ENCODE measurements around the gene CEP72.

DNA sequence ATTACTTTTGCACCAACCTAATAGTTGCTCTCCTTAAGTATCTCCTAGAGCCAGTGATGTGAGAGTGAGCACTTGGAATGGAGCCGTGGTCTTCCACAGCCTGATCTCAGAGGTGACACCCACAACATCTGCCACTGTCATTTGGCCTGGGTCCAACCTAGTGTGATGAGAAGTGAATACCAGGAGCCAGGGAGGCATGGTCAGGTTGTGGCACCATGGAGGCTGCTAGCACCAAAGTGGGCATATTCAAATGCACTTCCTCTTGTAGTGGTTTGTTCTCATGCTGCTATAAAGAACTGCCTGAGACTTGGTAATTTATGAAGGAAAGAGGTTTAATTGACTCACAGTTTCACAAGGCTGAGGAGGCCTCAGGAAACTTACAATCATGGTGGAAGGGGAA, 22.6 kb upstream of the CEP72 start:
- TF ChIP-seq, protein P1, sequence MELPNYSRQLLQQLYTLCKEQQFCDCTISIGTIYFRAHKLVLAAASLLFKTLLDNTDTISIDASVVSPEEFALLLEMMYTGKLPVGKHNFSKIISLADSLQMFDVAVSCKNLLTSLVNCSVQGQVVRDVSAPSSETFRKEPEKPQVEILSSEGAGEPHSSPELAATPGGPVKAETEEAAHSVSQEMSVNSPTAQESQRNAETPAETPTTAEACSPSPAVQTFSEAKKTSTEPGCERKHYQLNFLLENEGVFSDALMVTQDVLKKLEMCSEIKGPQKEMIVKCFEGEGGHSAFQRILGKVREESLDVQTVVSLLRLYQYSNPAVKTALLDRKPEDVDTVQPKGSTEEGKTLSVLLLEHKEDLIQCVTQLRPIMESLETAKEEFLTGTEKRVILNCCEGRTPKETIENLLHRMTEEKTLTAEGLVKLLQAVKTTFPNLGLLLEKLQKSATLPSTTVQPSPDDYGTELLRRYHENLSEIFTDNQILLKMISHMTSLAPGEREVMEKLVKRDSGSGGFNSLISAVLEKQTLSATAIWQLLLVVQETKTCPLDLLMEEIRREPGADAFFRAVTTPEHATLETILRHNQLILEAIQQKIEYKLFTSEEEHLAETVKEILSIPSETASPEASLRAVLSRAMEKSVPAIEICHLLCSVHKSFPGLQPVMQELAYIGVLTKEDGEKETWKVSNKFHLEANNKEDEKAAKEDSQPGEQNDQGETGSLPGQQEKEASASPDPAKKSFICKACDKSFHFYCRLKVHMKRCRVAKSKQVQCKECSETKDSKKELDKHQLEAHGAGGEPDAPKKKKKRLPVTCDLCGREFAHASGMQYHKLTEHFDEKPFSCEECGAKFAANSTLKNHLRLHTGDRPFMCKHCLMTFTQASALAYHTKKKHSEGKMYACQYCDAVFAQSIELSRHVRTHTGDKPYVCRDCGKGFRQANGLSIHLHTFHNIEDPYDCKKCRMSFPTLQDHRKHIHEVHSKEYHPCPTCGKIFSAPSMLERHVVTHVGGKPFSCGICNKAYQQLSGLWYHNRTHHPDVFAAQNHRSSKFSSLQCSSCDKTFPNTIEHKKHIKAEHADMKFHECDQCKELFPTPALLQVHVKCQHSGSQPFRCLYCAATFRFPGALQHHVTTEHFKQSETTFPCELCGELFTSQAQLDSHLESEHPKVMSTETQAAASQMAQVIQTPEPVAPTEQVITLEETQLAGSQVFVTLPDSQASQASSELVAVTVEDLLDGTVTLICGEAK (IDR thresholded peaks at IDR 0.05) = no peak
- TF ChIP-seq, protein P1 (CRISPR knock-in tag; IDR thresholded peaks at IDR 0.05) = no peak
- no peak for TF ChIP-seq SYNCRIP (IDR thresholded peaks at IDR 0.05; ENCODE audit: insufficient read depth, low read depth, low read length)
- TF ChIP-seq, protein P2, sequence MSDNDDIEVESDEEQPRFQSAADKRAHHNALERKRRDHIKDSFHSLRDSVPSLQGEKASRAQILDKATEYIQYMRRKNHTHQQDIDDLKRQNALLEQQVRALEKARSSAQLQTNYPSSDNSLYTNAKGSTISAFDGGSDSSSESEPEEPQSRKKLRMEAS (IDR thresholded peaks at IDR 0.05) = no peak
- TF ChIP-seq, protein P3, sequence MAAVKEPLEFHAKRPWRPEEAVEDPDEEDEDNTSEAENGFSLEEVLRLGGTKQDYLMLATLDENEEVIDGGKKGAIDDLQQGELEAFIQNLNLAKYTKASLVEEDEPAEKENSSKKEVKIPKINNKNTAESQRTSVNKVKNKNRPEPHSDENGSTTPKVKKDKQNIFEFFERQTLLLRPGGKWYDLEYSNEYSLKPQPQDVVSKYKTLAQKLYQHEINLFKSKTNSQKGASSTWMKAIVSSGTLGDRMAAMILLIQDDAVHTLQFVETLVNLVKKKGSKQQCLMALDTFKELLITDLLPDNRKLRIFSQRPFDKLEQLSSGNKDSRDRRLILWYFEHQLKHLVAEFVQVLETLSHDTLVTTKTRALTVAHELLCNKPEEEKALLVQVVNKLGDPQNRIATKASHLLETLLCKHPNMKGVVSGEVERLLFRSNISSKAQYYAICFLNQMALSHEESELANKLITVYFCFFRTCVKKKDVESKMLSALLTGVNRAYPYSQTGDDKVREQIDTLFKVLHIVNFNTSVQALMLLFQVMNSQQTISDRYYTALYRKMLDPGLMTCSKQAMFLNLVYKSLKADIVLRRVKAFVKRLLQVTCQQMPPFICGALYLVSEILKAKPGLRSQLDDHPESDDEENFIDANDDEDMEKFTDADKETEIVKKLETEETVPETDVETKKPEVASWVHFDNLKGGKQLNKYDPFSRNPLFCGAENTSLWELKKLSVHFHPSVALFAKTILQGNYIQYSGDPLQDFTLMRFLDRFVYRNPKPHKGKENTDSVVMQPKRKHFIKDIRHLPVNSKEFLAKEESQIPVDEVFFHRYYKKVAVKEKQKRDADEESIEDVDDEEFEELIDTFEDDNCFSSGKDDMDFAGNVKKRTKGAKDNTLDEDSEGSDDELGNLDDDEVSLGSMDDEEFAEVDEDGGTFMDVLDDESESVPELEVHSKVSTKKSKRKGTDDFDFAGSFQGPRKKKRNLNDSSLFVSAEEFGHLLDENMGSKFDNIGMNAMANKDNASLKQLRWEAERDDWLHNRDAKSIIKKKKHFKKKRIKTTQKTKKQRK (IDR thresholded peaks at IDR 0.05; ENCODE audit: low read length) = no peak
- TF ChIP-seq, protein P4, sequence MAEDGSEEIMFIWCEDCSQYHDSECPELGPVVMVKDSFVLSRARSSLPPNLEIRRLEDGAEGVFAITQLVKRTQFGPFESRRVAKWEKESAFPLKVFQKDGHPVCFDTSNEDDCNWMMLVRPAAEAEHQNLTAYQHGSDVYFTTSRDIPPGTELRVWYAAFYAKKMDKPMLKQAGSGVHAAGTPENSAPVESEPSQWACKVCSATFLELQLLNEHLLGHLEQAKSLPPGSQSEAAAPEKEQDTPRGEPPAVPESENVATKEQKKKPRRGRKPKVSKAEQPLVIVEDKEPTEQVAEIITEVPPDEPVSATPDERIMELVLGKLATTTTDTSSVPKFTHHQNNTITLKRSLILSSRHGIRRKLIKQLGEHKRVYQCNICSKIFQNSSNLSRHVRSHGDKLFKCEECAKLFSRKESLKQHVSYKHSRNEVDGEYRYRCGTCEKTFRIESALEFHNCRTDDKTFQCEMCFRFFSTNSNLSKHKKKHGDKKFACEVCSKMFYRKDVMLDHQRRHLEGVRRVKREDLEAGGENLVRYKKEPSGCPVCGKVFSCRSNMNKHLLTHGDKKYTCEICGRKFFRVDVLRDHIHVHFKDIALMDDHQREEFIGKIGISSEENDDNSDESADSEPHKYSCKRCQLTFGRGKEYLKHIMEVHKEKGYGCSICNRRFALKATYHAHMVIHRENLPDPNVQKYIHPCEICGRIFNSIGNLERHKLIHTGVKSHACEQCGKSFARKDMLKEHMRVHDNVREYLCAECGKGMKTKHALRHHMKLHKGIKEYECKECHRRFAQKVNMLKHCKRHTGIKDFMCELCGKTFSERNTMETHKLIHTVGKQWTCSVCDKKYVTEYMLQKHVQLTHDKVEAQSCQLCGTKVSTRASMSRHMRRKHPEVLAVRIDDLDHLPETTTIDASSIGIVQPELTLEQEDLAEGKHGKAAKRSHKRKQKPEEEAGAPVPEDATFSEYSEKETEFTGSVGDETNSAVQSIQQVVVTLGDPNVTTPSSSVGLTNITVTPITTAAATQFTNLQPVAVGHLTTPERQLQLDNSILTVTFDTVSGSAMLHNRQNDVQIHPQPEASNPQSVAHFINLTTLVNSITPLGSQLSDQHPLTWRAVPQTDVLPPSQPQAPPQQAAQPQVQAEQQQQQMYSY (CRISPR knock-in tag; IDR thresholded peaks at IDR 0.05) = no peak
- TF ChIP-seq, protein P5, sequence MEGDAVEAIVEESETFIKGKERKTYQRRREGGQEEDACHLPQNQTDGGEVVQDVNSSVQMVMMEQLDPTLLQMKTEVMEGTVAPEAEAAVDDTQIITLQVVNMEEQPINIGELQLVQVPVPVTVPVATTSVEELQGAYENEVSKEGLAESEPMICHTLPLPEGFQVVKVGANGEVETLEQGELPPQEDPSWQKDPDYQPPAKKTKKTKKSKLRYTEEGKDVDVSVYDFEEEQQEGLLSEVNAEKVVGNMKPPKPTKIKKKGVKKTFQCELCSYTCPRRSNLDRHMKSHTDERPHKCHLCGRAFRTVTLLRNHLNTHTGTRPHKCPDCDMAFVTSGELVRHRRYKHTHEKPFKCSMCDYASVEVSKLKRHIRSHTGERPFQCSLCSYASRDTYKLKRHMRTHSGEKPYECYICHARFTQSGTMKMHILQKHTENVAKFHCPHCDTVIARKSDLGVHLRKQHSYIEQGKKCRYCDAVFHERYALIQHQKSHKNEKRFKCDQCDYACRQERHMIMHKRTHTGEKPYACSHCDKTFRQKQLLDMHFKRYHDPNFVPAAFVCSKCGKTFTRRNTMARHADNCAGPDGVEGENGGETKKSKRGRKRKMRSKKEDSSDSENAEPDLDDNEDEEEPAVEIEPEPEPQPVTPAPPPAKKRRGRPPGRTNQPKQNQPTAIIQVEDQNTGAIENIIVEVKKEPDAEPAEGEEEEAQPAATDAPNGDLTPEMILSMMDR (CRISPR knock-in tag; IDR thresholded peaks at IDR 0.05) = no peak
- TF ChIP-seq, protein P6, sequence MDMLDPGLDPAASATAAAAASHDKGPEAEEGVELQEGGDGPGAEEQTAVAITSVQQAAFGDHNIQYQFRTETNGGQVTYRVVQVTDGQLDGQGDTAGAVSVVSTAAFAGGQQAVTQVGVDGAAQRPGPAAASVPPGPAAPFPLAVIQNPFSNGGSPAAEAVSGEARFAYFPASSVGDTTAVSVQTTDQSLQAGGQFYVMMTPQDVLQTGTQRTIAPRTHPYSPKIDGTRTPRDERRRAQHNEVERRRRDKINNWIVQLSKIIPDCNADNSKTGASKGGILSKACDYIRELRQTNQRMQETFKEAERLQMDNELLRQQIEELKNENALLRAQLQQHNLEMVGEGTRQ (IDR thresholded peaks at IDR 0.05; ENCODE audit: low read depth, low read length) = no peak
- TF ChIP-seq, protein P6 (CRISPR knock-in tag; IDR thresholded peaks at IDR 0.05; ENCODE audit: borderline replicate concordance) = no peak
- TF ChIP-seq ZNF879 (CRISPR knock-in tag; IDR thresholded peaks at IDR 0.05) = no peak
- TF ChIP-seq SIN3A (IDR thresholded peaks at IDR 0.05; ENCODE audit: borderline replicate concordance, low read depth, low read length) = no peak
- no peak for TF ChIP-seq PTBP1 (IDR thresholded peaks at IDR 0.05; ENCODE audit: low read depth, low read length, poor library complexity, severe bottlenecking)
- TF ChIP-seq ZNF777 (CRISPR knock-in tag; IDR thresholded peaks at IDR 0.05) = no peak
- no peak for TF ChIP-seq YY1 (IDR thresholded peaks at IDR 0.05; ENCODE audit: insufficient read depth, insufficient replicate concordance, low read depth, low read length)

All from HepG2 (cell line).